Fibroblast of skin of right quadriceps (primary cell): ENCODE measurements around the gene CLEC2A.

Experiments used
- DNase-seq: peaks from one replicate; pipeline ENCODE4 v3.0.0-alpha.2; 2013

Gene CLEC2A

GRCh38 chr12:9931245-9931644 is 925 bp downstream of the CLEC2A start:
- no peak for DNase-seq

GRCh38 chr12:9928607-9929006 is 3.6 kb downstream of the CLEC2A start:
- DNase-seq = no peak

GRCh38 chr12:9926876-9927275 is 5.3 kb downstream of the CLEC2A start:
- no peak for DNase-seq

GRCh38 chr12:9925705-9926393 is 6.3 kb downstream of the CLEC2A start:
- DNase-seq = peak; percentile 14

- no peak for DNase-seq
Observed at GRCh38 chr12:9922429-9922828, 9.7 kb downstream of the CLEC2A start.

GRCh38 chr12:9920451-9920850 is 11.7 kb downstream of the CLEC2A start:
- DNase-seq = no peak

GRCh38 chr12:9919443-9919842 is 12.7 kb downstream of the CLEC2A start:
- DNase-seq = no peak

GRCh38 chr12:9911708-9912107 is 20.5 kb downstream of the CLEC2A start:
- no peak for DNase-seq

- peak; percentile 4 for DNase-seq
Observed at GRCh38 chr12:9910716-9911421, 21.3 kb downstream of the CLEC2A start.

- DNase-seq = no peak
Observed at GRCh38 chr12:9909724-9910123, 22.4 kb downstream of the CLEC2A start.

GRCh38 chr12:9908350-9908749 is 23.8 kb downstream of the CLEC2A start:
- no peak for DNase-seq

GRCh38 chr12:9907769-9908168 is 24.4 kb downstream of the CLEC2A start:
- DNase-seq = no peak

- DNase-seq = no peak
Observed at GRCh38 chr12:9906873-9907272, 25.3 kb downstream of the CLEC2A start.

GRCh38 chr12:9902539-9903228 is 29.5 kb downstream of the CLEC2A start:
- DNase-seq = no peak

GRCh38 chr12:9900930-9901329 is 31.2 kb downstream of the CLEC2A start:
- DNase-seq = no peak

GRCh38 chr12:9899209-9899608 is 33.0 kb downstream of the CLEC2A start:
- DNase-seq = no peak

- no peak for DNase-seq
Observed at GRCh38 chr12:9897535-9897934, 34.6 kb downstream of the CLEC2A start.

GRCh38 chr12:9895215-9895971 is 36.8 kb downstream of the CLEC2A start:
- DNase-seq = no peak

- DNase-seq = no peak
Observed at GRCh38 chr12:9888665-9889273, 43.4 kb downstream of the CLEC2A start.

- DNase-seq = no peak
Observed at GRCh38 chr12:9883175-9883574, 49.0 kb downstream of the CLEC2A start.

- DNase-seq = no peak
Observed at GRCh38 chr12:9881988-9882387, 50.2 kb downstream of the CLEC2A start.

- no peak for DNase-seq
Observed at GRCh38 chr12:9881246-9881645, 50.9 kb downstream of the CLEC2A start, which contains the start of gene KLRF2. TSS of gene KLRF2 (plus strand) at chr12:9881489. CDS start at chr12:9881596, 107 bp downstream.
